MM.1S (cell line): ENCODE results near the gene FLII.

Experiments
- DNase-seq: peaks from one replicate; pipeline ENCODE4 v3.0.0-alpha.2; 2015
- H2AFZ ChIP-seq: fragments of 300-600 bp; sonication (generic); 2 replicates; pipeline ENCODE4 v1.6.0; 2016; ENCODE audit warnings: antibody characterized with exemption, low read length
- H3F3A ChIP-seq: fragments of 300-600 bp; sonication (generic); 2 replicates; pipeline ENCODE4 v1.6.1; 2016; ENCODE audit warnings: mild to moderate bottlenecking, antibody characterized with exemption, low read length, moderate library complexity, mixed read lengths; ENCODE audit not compliant: insufficient read depth
- H3K27ac ChIP-seq: fragments of 300-600 bp; sonication (generic); 2 replicates; pipeline ENCODE4 v1.5.1; 2016; ENCODE audit warnings: mild to moderate bottlenecking, low read length
- H3K27me3 ChIP-seq: fragments of 300-600 bp; sonication (generic); replicated peaks from 2 replicates; pipeline ENCODE4 v1.6.0; 2016; ENCODE audit warnings: low read length; ENCODE audit not compliant: insufficient read depth
- H3K36me3 ChIP-seq: fragments of 300-600 bp; sonication (generic); replicated peaks from 2 replicates; pipeline ENCODE4 v1.6.1; 2016; ENCODE audit warnings: mild to moderate bottlenecking, low read length, mixed read lengths; ENCODE audit not compliant: insufficient read depth
- H3K4me1 ChIP-seq: fragments of 300-600 bp; sonication (generic); 2 replicates; pipeline ENCODE4 v1.6.1; 2016; ENCODE audit warnings: low read length, mixed read lengths
- H3K4me2 ChIP-seq: fragments of 300-600 bp; sonication (generic); 2 replicates; pipeline ENCODE4 v1.6.0; 2016; ENCODE audit warnings: low read depth, low read length
- H3K4me3 ChIP-seq: fragments of 300-600 bp; sonication (generic); 2 replicates; pipeline ENCODE4 v1.5.1; 2016; ENCODE audit warnings: low read length, mixed read lengths
- H3K79me2 ChIP-seq: fragments of 300-600 bp; sonication (generic); 2 replicates; pipeline ENCODE4 v1.6.1; 2016; ENCODE audit warnings: mixed run types, low read length, mixed read lengths
- H3K9ac ChIP-seq: fragments of 300-600 bp; sonication (generic); 2 replicates; pipeline ENCODE4 v1.6.1; 2016; ENCODE audit warnings: low read length, mixed read lengths
- H3K9me2 ChIP-seq: fragments of 300-600 bp; sonication (generic); replicated peaks from 2 replicates; pipeline ENCODE4 v1.6.1; 2016; ENCODE audit warnings: mild to moderate bottlenecking, low read length, mixed read lengths; ENCODE audit not compliant: insufficient read depth
- H3K9me3 ChIP-seq: fragments of 300-600 bp; sonication (generic); replicated peaks from 2 replicates; pipeline ENCODE4 v1.6.1; 2016; ENCODE audit warnings: mild to moderate bottlenecking, low read length, mixed read lengths; ENCODE audit not compliant: insufficient read depth
- H4K20me1 ChIP-seq: fragments of 300-600 bp; sonication (generic); 2 replicates; pipeline ENCODE4 v1.6.1; 2016; ENCODE audit warnings: mild to moderate bottlenecking, low read length, moderate library complexity, mixed read lengths; ENCODE audit not compliant: insufficient read depth
- EZH2 ChIP-seq: fragments of 300-600 bp; sonication (generic); optimal IDR thresholded peaks from 2 replicates; pipeline ENCODE3; 2017; ENCODE audit warnings: low read depth, mild to moderate bottlenecking, antibody characterized with exemption, low read length, mixed read lengths
- EZH2phosphoT487 ChIP-seq: fragments of 300-600 bp; sonication (generic); IDR thresholded peaks from 2 replicates; pipeline ENCODE4 v1.6.1; 2018; ENCODE audit warnings: antibody characterized with exemption, low read length
- TF ChIP-seq, protein P1 (sequence below): fragments of 300-600 bp; sonication (generic); IDR thresholded peaks from 2 replicates; pipeline ENCODE4 v1.5.1; 2016; ENCODE audit warnings: antibody characterized with exemption, low read length, mixed read lengths

FLII gene

DNA sequence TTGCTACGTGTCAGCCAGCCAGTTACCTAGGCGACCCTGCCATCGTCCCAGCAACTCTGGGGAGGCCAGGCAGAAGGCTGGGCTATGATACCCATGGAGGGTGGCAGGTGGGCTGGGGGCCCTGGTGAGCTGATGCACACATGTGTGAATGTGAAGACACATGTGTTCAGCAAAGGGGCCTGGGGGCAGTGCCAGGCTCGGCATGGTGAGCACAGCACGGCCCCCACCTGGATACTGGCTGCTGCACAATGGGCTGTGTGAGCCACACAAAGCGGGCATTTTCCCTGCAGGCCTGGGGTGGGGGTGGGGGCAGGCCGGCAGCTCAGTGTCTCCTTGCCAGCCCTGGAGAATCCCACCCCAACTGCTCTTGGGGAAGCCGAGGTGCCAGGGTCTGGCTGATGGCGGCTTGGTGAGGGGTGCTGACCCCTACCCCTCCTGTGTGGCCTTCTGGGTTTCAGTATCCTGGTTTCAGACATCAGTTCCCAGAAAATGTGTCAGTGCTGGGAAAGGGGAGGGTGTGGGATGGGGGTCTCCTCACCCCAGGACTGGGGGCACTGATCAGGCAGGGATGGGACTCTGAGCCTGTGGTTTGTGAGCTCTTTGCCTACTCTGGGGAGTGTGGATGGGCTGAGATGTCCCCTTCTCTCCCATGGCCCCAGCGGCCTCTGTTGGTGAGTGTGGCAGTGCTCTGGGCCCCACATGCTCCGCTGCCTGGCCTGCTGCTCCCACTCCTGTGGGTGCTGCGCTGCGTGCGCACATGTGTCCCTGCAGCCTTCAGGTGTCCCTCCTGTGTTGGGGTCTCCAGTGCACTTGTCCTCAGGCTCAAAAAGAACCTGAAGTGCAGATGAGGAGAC lies 28.0 kb downstream of the FLII start:
- H3K79me2 ChIP-seq = 0 out of 2 replicates have a peak, but pooled peaks cover 4% of the 10 kb centered on the region

DNA sequence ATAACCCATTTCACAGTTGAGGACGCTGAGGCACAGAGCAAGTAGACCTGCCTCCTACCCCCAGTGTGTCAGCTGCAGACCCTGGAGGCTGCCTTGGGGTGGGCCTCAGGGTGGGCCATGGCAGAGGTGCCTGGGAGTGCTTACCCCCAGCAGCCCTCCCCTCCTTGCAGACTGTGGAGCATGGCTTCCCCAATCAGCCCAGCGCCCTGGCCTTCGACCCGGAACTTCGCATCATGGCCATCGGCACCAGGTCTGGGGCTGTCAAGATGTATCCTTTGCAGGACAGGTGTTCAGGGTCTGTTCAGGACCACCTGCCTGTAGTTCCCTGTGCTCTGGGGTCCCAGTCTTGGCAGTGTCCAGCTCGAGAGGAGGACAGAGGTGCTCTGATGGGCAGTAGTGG lies 28.8 kb downstream of the FLII start:
- TF ChIP-seq EZH2 = no peak
- TF ChIP-seq, protein P1, sequence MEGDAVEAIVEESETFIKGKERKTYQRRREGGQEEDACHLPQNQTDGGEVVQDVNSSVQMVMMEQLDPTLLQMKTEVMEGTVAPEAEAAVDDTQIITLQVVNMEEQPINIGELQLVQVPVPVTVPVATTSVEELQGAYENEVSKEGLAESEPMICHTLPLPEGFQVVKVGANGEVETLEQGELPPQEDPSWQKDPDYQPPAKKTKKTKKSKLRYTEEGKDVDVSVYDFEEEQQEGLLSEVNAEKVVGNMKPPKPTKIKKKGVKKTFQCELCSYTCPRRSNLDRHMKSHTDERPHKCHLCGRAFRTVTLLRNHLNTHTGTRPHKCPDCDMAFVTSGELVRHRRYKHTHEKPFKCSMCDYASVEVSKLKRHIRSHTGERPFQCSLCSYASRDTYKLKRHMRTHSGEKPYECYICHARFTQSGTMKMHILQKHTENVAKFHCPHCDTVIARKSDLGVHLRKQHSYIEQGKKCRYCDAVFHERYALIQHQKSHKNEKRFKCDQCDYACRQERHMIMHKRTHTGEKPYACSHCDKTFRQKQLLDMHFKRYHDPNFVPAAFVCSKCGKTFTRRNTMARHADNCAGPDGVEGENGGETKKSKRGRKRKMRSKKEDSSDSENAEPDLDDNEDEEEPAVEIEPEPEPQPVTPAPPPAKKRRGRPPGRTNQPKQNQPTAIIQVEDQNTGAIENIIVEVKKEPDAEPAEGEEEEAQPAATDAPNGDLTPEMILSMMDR = no peak
- no peak for TF ChIP-seq EZH2phosphoT487

More for the DNA sequence above, 28.0 kb downstream of the FLII start:
- Histone ChIP-seq H3K9me2 (no peaks in the 10 kb centered on the region), H3K9me3 (no peaks in the 10 kb centered on the region), H3K27me3 (no peaks in the 10 kb centered on the region), H3K4me3 (no peak overlapping the region), H4K20me1 (no peaks in the 10 kb centered on the region), H3K4me1 (no peaks in the 10 kb centered on the region), H3K27ac (no peak overlapping the region), H3K9ac (no peak overlapping the region), H2AFZ (no peak overlapping the region), H3F3A (no peaks in the 10 kb centered on the region), H3K4me2 (no peak overlapping the region), H3K36me3 (no peaks in the 10 kb centered on the region)
- TF ChIP-seq EZH2phosphoT487 = no peak
- TF ChIP-seq, protein P1 = no peak
- no peak for TF ChIP-seq EZH2
- no peak for DNase-seq

DNA sequence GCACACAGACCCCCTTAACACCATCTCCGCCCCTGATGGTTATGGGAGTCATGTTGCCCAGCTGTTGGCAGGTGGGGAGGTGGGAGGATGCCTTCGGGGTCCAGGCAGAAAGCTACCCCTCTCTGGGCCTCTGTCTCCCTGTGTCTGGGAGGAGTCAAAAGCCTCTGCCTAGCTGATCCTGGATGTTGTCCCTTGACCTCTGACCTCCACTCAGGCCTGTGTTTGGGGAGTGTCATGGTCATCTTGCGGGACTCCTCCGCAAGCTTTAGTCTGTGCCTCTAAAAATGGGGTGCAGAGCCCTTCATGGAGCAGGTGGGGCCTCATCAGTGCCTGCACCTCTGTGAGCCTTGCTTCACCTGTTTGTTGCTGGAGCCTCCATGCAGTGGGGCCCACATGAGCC lies 29.3 kb downstream of the FLII start:
- Histone ChIP-seq H2AFZ (no peak overlapping the region), H3F3A (no peaks in the 10 kb centered on the region), H3K4me3 (no peak overlapping the region), H3K4me1 (no peaks in the 10 kb centered on the region), H3K27ac (no peak overlapping the region), H3K79me2 (0 out of 2 replicates have a peak, but pooled peaks cover 4% of the 10 kb centered on the region), H3K9me3 (no peaks in the 10 kb centered on the region), H3K36me3 (no peaks in the 10 kb centered on the region), H3K4me2 (no peak overlapping the region), H3K27me3 (no peaks in the 10 kb centered on the region), H3K9me2 (no peaks in the 10 kb centered on the region), H3K9ac (no peak overlapping the region), H4K20me1 (no peaks in the 10 kb centered on the region)
- DNase-seq = no peak
- TF ChIP-seq EZH2 = no peak
- TF ChIP-seq, protein P1 = no peak
- no peak for TF ChIP-seq EZH2phosphoT487

More for the DNA sequence above, 28.8 kb downstream of the FLII start:
- no peak for DNase-seq
- Histone ChIP-seq H3K27ac (no peak overlapping the region), H3F3A (no peaks in the 10 kb centered on the region), H3K4me2 (no peak overlapping the region), H3K9me3 (no peaks in the 10 kb centered on the region), H3K36me3 (no peaks in the 10 kb centered on the region), H3K4me1 (no peaks in the 10 kb centered on the region), H3K9ac (no peak overlapping the region), H3K27me3 (no peaks in the 10 kb centered on the region), H3K9me2 (no peaks in the 10 kb centered on the region), H3K79me2 (0 out of 2 replicates have a peak, but pooled peaks cover 4% of the 10 kb centered on the region), H2AFZ (no peak overlapping the region), H4K20me1 (no peaks in the 10 kb centered on the region), H3K4me3 (no peak overlapping the region)
